ENCODE data around the gene SFXN2.

- TF ChIP-seq CTCF (IDR thresholded peaks at IDR 0.05), result no peak
- peak; percentile 89 for TF ChIP-seq POLR2A (IDR thresholded peaks at IDR 0.05; ENCODE audit: low read depth)
- no peak for TF ChIP-seq EP300 (IDR thresholded peaks at IDR 0.05)
- peak; percentile 87 to 96 for TF ChIP-seq POLR2AphosphoS5 (IDR thresholded peaks at IDR 0.05)
These were observed 29.3 kb downstream of the SFXN2 start, which contains the start of gene WBP1L for GRCh38 chr10:102743588-102744373.
